Smooth muscle cell (in vitro differentiated cells): ENCODE measurements around the gene POU2AF2. TPM values are rescaled to one million over a fixed set of nuclear protein-coding genes. Genes with fewer than 3 reads are reported as not detected.

ENCODE experiments used
- DNase-seq: peaks from one replicate; lab custom pipeline; 2025; ENCODE audit not compliant: unreplicated experiment; lab: John Stamatoyannopoulos, UW
- H2AFZ ChIP-seq: fragments of 200-600 bp; sonication (generic); 2 replicates; pipeline ENCODE4 v1.6.0; 2016; ENCODE audit warnings: antibody characterized with exemption, low read depth, mild to moderate bottlenecking
- H3F3A ChIP-seq: fragments of 200-600 bp; sonication (generic); 2 replicates; pipeline ENCODE4 v1.6.0; 2017; ENCODE audit warnings: antibody characterized with exemption, low read depth
- H3K27ac ChIP-seq: fragments of 200-600 bp; sonication (generic); 2 replicates; pipeline ENCODE4 v1.5.1; 2016; ENCODE audit warnings: low read depth, mild to moderate bottlenecking
- H3K27me3 ChIP-seq: fragments of 200-600 bp; sonication (generic); 2 replicates; pipeline ENCODE4 v1.6.1; 2016; ENCODE audit warnings: low read depth, mild to moderate bottlenecking
- H3K36me3 ChIP-seq: fragments of 200-600 bp; sonication (generic); 2 replicates; pipeline ENCODE4 v1.5.1; 2016; ENCODE audit warnings: low read depth
- H3K4me1 ChIP-seq: fragments of 200-600 bp; sonication (generic); 2 replicates; pipeline ENCODE4 v1.5.1; 2016; ENCODE audit warnings: low read depth
- H3K4me2 ChIP-seq: fragments of 200-600 bp; sonication (generic); 2 replicates; pipeline ENCODE4 v1.6.0; 2016; ENCODE audit warnings: mild to moderate bottlenecking
- H3K4me3 ChIP-seq: fragments of 200-600 bp; sonication (generic); 2 replicates; pipeline ENCODE4 v1.5.1; 2016; ENCODE audit warnings: mild to moderate bottlenecking
- H3K79me2 ChIP-seq: fragments of 200-600 bp; sonication (generic); 2 replicates; pipeline ENCODE4 v1.6.0; 2016; ENCODE audit warnings: low read depth, mild to moderate bottlenecking
- H3K9ac ChIP-seq: fragments of 200-600 bp; sonication (generic); 2 replicates; pipeline ENCODE4 v1.6.0; 2016; ENCODE audit warnings: low read depth
- H3K9me3 ChIP-seq: fragments of 200-600 bp; sonication (generic); replicated peaks from 2 replicates; pipeline ENCODE4 v1.5.1; 2016; ENCODE audit warnings: low read depth
- H4K20me1 ChIP-seq: fragments of 200-600 bp; sonication (generic); 2 replicates; pipeline ENCODE4 v1.6.0; 2016; ENCODE audit warnings: low read depth
- CTCF ChIP-seq: fragments of 200-600 bp; sonication (generic); IDR thresholded peaks from 2 replicates; pipeline ENCODE4 v1.5.1; 2017; ENCODE audit warnings: borderline replicate concordance, mild to moderate bottlenecking, antibody characterized with exemption; ENCODE audit not compliant: insufficient read depth, poor library complexity, severe bottlenecking
- WGBS: methylation state at CpG from one replicate; pipeline ENCODE4 v1.1.7; 2016; ENCODE audit warnings: low lambda C conversion rate; 5-methylcytosine and 5-hydroxymethylcytosine counted together
- polyA plus RNA-seq: library from polyadenylated mRNA; unstranded; fragments of >200 nt; fragmentation: Nextera tagmentation; extraction: Ambion mirVana; gene quantifications from 2 replicates; pipeline ENCODE4 v1.2.1, GENCODE V29; 2016
- total RNA-seq: library from RNA; depleted of rRNA; stranded (reverse); fragments of >200 nt; gene quantifications from 2 replicates; pipeline ENCODE4 v1.2.3, GENCODE V29; 2014

Gene POU2AF2
- total and polyA plus RNA-seq, 2 experiments from 2014 or later, result not detected

- no peak for DNase-seq
- WGBS, result 87% methylated on average over 5 of the region's 5 CpGs
These were observed 23.8 kb downstream of the POU2AF2 start for GRCh38 chr11:111269146-111269868.

GRCh38 chr11:111272420-111272819 is 26.9 kb downstream of the POU2AF2 start:
- Histone ChIP-seq H3K4me1 (peaks cover 4% of the 10 kb centered on the region), H3F3A (no peaks in the 10 kb centered on the region), H3K4me3 (no peak overlapping the region), H3K4me2 (no peak overlapping the region), H3K9me3 (no peaks in the 10 kb centered on the region), H3K27me3 (peaks cover 35% of the 10 kb centered on the region), H3K27ac (no peak overlapping the region), H3K79me2 (no peaks in the 10 kb centered on the region), H4K20me1 (no peaks in the 10 kb centered on the region), H3K36me3 (no peaks in the 10 kb centered on the region), H3K9ac (no peak overlapping the region), H2AFZ (no peak overlapping the region)
- DNase-seq, result no peak
- 85% methylated on average over 3 of the region's 3 CpGs for WGBS
- TF ChIP-seq CTCF, result no peak

More at GRCh38 chr11:111269146-111269868, 23.8 kb downstream of the POU2AF2 start:
- no peak for TF ChIP-seq CTCF
- no peak overlapping the region for H3K4me2 ChIP-seq
- H3K36me3 ChIP-seq, result no peaks in the 10 kb centered on the region
- H3K4me1 ChIP-seq, result peaks cover 4% of the 10 kb centered on the region
- H3F3A ChIP-seq, result no peaks in the 10 kb centered on the region
- H3K27me3 ChIP-seq, result peaks cover 41% of the 10 kb centered on the region
- H4K20me1 ChIP-seq, result no peaks in the 10 kb centered on the region
- no peak overlapping the region for H3K27ac ChIP-seq
- H2AFZ ChIP-seq, result no peak overlapping the region
- H3K9me3 ChIP-seq, result no peaks in the 10 kb centered on the region
- H3K4me3 ChIP-seq, result no peak overlapping the region
- H3K9ac ChIP-seq, result no peak overlapping the region
- no peaks in the 10 kb centered on the region for H3K79me2 ChIP-seq

GRCh38 chr11:111282562-111283075 is 37.1 kb downstream of the POU2AF2 start:
- H3K27me3 ChIP-seq, result peaks cover 22% of the 10 kb centered on the region
- no peak overlapping the region for H3K27ac ChIP-seq
- H3K4me3 ChIP-seq, result no peak overlapping the region
- no peak for DNase-seq
- no peaks in the 10 kb centered on the region for H3K79me2 ChIP-seq
- no peaks in the 10 kb centered on the region for H3F3A ChIP-seq
- no peaks in the 10 kb centered on the region for H3K36me3 ChIP-seq
- H2AFZ ChIP-seq, result no peak overlapping the region
- no peak for TF ChIP-seq CTCF
- H3K9ac ChIP-seq, result no peak overlapping the region
- no peaks in the 10 kb centered on the region for H4K20me1 ChIP-seq
- no peak overlapping the region for H3K4me2 ChIP-seq
- 71% methylated on average over 3 of the region's 3 CpGs for WGBS
- H3K4me1 ChIP-seq, result no peaks in the 10 kb centered on the region
- H3K9me3 ChIP-seq, result no peaks in the 10 kb centered on the region
